Measurements from ENCODE around the gene NAA16.
"Not testable (repeated sequence)": the region's sequence is repeated elsewhere in the genome, so short reads cannot be mapped to it uniquely, and the experiment has no call there.

NAA16 gene

GRCh38 chr13:41306271-41307145 lies 4.6 kb upstream of the NAA16 start:
- DNase-seq: peak; percentile 27

GRCh38 chr13:41307884-41308640 lies 3.0 kb upstream of the NAA16 start:
- no peak for DNase-seq

DNA sequence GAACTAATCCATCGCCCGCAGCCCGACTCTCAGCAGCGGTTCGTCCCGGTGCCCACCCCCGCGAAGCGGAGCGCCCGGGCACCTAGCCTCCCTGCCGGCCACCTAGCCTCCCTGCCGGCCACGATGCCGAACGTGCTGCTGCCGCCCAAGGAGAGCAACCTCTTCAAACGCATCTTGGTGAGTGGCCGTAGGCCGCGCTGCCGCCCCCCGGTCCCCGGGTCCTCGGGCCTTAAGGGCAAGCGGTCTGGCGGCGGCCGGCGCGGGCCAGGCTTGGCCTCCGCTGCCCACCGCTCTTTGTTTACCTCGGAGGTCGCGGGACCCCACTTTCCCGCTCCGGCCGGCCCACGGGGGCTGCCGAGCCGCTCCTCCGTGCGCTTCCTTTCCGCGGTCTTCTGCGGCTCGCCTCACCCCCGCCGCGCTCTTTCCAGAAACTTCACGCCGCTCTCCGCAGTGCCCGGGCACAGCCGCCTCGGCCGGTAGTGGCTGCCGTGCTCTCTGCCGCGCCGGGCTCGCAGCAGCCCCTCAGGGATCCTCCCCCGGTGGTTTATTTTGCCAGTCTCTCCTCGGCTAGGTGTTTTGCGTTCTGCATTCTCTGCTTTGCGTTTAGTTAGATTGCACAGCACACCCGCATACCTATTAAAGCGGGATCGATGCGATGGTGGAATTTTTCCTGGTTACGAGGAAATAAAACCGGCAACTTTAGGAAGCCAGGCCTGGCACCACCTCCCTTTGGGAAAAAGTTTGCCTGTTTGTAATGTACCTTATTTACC lies 524 bp downstream of the NAA16 start:
- DNase-seq: peak; percentile 75

DNA sequence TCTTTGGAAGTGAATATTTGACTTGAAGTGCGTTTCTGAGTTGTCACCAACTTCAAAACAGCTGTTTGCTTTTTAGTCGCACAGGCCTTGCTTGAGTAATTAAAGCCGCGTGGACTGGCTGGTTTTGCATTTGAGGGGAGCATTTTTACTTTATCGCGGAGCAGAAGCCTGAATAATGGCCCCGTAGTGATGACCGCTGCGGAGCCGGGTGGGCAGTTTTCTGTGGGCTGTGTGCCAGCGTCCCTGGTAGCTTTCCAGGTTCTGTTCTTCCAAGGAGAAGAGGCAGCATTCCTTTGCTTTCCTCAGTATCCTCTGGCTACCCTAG lies 1.1 kb downstream of the NAA16 start:
- no peak for DNase-seq

GRCh38 chr13:41313117-41313516 lies 2.0 kb downstream of the NAA16 start:
- DNase-seq: no peak

DNA sequence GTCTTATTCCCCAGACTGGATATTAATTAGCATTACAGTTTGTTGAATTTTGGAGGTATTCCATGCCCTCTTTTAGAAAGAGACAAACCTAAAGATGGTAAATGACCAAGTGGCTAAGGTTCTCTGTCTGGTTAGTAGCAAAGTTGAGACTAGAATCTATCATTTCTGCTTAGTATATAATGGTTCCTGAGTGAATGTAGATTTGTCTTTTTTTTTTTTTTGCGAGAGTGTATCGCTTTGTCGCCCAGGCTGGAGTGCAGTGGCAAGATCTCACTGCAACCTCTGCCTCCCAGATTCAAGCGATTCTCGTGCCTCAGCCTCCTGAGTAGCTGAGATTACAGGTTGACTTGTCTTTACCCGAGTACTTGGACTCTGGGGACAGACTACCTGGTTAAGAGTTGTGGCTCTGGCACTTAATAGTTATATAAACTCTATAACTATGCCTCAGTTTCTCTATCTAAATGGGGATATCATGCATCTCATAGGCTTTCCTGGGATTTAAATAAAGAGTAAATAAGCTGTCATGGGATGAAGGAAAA lies 2.7 kb downstream of the NAA16 start:
- DNase-seq: no peak

DNA sequence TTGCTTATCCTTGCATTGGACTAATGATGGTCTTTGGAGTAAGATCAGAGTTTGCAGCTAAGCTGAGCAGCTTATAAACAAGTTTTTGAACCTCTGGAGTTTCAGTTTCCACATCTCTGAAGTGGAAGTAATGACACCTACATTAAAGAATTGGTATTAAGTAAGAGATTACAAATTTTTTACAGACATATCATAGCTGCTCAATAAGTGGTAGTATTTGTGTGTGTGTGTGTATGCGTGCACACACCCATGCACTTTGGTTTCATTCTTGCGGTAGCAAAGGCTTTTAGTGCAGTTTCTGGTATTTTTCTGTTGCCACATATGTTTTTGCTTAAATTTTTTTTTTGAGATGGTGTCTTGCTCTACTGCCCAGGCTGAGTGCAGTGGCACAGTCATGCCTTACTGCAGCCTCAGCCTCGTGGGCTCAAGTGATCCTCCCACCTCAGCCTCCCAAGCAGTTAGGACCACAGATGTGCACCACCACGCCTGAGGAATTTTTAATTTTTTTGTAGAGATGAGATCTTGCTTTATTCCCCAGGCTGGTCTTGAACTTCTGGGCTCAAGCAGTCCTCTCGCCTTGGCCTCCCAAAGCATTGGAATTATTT lies 4.5 kb downstream of the NAA16 start:
- DNase-seq: no peak

GRCh38 chr13:41317243-41317642 lies 6.2 kb downstream of the NAA16 start:
- DNase-seq: no peak

DNA sequence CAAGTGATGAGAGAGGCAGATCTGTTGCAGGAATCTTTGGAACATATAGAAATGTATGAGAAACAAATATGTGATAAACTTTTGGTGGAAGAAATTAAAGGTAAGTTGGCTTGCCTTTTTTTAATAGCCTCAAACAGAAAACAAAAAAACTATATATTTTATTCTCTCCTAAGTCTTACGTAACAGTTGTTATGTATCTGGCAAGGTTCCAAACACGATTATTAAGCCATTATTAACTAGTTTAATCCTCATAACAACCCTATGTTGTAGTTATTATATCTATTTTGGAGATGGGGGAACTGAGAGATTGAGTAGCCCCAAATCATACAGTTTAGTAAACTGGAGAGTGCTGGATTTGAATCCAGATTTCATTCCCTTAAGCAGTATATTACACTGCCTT lies 14.7 kb downstream of the NAA16 start:
- no peak for DNase-seq

DNA sequence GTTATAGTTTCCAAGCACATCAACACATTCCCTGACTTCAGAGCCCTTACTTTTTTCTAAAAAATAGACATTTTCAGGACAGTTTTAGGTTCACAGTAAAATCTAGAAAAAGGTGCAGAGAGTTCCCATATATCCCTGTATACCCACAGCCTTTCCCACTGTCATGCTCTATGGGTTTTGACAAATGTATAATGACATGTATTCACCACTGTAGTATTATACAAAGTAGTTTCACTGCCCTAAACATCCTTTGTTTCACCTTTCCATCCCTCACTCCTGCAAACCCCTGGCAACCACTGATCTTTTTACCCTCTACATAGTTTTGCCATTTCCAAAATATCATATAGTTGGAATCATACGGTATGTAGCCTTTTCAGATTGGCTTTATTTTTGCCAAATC lies 15.6 kb downstream of the NAA16 start:
- no peak for DNase-seq

DNA sequence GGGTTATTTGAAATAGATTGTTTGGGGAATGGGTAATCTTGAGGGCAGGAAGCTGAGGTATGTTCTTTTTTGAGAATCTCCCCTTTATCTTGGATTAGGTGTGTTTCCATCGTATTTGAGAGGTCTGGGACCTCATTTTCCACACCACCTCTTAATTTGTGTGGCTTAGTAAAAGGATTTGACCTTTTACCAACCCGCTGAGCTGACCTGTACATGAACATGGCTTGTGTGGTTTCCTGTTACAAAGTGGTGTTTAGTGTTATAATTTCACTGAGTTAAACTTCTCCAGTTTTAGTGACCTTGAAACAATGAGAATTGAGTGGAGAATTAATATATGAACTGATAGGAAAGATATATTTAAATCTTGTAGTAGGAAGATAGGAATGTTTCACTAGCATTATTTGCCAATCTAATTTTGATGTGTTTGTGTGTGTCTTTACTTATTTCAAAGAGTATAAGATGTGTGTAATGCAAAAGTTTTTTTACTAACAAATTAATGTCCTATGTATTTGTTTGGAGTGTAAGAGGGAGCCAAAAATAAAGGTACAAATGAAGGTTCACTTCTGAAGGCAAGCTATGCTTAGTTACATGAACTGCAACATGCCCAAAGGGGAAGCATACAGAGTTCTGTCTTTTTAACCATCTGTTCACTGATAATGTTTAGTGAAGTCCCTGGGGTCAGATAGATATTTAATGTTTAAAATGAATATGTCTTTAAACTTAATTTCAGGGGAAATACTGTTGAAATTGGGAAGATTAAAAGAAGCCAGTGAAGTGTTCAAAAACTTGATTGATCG lies 17.1 kb downstream of the NAA16 start:
- DNase-seq: no peak

DNA sequence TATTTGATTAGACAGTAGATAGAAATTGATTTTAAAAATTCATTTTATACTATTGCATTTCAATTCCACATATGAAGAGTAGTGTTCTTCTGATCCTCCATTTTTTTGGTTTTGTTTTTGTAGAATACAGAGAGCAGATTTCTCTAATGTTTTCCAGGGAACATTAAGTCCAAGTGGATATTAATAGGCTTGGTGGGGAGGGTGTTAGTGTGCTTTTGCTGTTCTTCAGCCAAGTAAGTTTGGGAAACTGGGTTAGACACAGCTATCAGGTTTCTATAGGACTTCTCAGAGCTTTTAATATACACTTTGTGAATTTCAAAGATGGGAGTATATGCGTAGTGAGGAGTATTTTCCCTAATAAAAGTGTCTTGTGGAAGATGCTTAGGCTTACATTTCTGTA lies 21.8 kb downstream of the NAA16 start:
- DNase-seq: no peak

DNA sequence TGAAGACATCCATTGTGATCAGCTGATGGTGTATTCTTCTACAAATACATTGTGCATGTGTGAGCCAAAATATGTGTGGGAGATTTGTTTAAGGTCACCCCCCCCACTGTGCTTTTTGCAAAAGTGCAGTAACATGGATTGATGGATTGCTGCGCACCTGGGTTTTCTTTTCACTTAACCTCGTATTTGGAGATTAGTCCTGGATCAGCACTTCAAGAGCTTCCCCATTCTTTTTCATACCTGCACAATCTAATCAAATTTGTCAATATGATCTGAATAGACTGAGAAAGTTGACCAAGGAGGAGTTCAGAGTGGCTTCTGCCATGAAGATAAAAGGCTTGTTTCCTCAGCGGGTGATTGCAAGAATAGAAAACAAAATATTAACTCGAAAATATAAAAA lies 23.7 kb downstream of the NAA16 start:
- no peak for DNase-seq

GRCh38 chr13:41344358-41344757 lies 33.3 kb downstream of the NAA16 start:
- no peak for DNase-seq

- DNase-seq: no peak
Observed at GRCh38 chr13:41345165-41345913, 34.3 kb downstream of the NAA16 start.

DNA sequence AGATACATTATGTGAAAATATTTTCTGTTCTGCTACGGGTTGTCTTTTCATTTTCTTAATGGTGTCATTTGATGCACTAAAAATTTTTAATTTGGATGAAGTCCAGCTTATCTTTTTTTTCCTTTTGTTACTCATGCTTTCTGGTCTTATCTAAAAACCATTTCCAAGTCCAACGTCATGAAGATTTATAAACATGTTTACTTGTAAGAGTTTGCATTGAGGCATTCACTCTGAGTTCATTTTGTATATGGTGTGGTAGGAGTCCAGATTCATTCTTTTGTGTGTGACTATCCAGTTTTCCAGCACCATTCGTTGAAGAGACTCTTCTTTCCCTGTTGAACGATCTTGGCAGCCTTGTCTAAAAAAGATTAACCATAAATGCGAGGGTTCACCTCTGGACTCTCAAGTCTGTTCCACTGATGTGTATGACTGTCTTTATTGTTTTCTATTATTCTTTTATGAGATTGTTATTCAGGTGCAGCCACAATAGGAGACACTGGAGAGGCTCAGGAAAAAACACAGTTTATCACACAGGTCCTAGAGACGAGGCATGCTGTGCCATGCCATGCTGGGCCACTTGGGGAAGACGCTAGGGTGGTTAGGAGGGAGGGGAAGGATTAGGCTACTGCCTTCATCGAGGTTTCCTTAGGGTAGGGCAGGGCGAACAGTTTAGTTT lies 35.0 kb downstream of the NAA16 start:
- DNase-seq: no peak

DNA sequence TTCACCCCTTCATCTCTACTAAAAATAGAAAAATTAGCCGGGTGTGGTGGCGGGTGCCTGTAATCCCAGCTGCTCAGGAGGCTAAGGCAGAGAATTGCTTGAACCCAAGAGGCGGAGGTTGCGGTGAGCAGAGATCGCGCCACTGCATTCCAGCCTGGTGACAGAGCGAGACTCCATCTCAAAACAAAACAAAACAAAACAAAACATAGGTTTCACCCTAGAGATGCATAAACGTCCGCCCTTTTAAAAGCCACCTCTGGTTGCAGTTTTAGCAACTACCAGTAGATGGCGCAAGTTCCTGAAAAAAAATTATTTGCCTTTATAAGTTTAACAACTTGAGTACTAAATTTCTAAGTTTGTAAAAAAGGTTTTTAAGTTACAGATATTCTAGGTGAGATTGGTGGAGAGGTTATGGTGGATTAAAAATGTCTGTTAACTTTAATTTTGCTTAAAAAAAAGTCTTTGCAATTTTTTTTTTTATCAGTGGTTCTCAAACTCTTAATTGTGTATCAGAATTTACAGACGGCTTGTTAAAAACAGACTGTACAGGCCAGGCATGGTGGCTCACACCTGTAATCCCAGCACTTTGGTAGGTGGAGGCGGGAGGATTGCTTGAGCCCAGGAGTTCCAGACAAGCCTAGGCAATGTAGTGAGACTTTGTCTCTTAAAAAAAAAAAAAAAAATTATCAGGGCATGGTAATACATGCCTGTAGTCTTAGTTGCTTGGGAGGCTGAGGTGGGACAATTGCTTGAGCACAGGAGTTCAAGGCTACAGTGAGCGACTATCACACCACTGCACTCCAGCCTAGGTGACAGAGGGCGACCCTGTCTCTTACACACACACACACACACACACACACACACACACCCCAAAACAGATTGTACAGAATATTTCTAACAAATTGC lies 42.1 kb downstream of the NAA16 start:
- DNase-seq: peak; percentile 78

DNA sequence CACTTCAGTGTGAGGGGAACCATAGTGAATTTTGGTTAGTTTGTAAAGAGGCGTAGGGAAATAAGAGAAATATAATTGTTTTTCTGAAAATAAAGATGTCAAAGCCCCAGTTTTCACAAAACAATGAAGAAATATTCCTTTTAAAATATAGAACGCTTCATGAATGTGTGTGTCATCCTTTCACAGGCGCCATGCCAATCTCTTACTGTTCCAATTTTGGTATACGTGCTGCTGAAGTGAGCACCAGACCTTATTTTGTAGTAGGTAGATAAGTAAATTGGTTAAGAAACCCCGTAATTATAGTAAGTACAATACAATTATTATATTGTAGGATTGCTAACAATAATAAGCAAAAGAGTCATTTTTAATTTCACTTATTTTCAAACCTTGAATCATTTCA lies 43.3 kb downstream of the NAA16 start:
- no peak for DNase-seq

DNA sequence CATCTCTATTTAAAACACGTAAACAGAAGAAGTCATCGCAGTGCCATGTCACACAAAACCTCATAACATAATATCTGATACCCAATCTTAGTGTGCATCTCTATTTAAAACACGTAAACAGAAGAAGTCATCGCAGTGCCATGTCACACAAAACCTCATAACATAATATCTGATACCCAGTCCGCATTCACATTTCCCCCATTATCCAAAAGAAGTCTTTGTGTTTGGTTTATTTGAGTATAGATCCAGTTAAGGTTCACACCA lies 45.2 kb downstream of the NAA16 start:
- not testable (repeated sequence) for DNase-seq

DNA sequence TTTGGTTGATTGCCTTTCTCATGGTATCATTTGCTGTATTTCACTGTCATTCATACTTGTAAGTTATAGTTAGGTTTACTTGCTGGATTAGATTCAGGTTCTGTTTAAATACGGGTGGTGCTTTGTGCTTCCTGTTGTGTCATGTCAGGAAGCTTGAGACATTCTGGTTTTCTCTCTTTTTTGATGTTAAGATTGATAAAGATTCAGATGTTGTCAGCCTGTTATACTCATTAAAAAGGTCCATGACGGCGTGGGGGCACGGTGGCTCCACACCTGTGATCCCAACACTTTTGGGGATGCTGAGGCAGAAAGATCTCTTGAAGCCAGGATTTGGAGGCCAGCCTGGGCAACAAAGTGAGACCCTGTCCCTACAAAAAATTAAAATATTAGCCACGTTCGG lies 45.7 kb downstream of the NAA16 start:
- DNase-seq: no peak

Data from eye (tissue), 1 donor.